GM15510 (cell line): ENCODE data around the gene ALDH1L1.

Experiments
- POLR2A ChIP-seq: IDR thresholded peaks from 3 replicates; pipeline ENCODE4 v1.6.1; 2011; ENCODE audit warnings: borderline replicate concordance; ENCODE audit not compliant: insufficient read length; ENCODE audit errors: extremely low read depth

ALDH1L1 gene

DNA sequence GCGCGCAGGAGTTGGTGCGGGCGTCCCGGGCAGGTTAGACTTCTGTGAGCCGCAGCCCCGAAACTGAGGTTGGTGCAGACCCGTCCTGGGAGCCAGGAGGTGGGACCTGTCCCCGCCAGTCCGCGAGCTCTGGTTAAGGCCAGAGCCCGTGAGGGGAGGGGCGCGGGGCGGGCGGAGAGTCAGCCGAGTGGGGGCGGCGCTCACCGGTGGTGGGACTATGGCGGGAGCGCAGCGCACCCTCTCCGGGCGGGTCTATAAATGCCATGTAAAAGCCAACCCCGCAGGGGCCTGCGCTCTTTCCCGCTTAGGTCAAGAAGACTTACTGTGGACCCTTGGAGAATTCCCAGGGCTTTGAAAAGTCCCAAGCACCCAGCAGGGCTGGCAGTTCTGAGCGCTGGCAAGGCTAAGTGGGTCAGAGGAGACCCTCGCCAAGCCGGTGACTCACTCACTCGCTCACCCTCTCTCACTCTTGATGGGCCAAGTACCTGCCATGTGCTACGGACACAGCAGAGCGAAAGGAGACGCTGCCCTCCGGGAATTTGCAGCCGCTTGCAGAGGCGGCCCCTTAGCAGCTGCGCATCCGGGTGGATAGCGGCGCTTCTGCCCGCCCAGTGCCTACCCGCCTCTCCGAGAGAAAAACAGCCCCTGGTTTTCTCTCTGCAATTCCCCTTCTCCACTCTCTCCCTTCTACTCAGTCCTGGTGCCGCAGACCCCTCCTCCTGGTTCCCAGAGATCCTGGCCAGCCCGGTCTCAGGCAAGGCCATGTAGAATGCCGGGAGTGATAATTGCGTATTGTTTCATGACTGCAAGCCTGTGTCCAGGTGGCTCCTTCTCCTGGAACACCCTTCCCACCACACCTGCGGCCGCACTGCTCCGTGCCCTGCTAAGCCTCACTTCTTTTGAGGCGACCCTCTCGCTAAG lies at the start of gene ALDH1L1:
TSS of gene ALDH1L1 (minus strand) at position 110 of the 921 bp plus-strand sequence. CDS start 19,607 bp downstream, outside the sequence.
- TF ChIP-seq POLR2A, result no peak

GRCh38 chr3:126226374-126226773 lies 46.0 kb upstream of the ALDH1L1 start:
- TF ChIP-seq POLR2A, result no peak

- TF ChIP-seq POLR2A, result no peak
Measured at GRCh38 chr3:126216416-126216815, 36.0 kb upstream of the ALDH1L1 start.

DNA sequence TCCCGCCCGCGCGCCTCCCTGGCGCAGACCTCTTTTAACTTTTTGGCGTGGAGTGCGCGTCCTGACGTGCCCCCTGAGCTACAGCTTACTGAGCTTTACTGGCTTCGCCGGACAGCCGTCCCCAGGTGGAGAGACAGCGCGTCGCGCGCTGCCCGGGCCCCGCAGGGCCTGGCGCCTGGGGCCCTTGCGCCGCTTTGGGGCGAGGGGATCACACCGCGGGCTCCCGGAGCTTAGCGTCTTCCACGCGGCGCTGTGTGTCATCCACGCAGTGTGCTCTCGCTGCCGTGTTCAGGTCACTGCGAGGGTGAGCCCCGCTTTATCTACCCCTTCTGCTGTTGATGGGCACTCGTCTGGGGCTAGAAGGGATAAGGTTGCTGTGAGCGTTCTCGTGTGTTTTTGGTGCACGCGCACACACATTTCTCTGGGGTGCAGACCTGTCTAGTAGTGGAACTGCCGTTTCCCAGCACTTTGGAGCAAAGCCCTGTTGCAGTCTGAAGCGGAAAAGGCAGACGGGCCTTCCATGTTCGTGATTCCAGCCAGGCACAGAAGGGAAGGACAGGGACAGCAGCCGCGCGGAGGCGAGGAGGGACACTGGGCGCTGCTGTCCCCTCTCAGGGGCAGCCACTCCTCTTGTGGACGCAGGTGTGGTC lies 33.1 kb upstream of the ALDH1L1 start:
- TF ChIP-seq POLR2A, result no peak

DNA sequence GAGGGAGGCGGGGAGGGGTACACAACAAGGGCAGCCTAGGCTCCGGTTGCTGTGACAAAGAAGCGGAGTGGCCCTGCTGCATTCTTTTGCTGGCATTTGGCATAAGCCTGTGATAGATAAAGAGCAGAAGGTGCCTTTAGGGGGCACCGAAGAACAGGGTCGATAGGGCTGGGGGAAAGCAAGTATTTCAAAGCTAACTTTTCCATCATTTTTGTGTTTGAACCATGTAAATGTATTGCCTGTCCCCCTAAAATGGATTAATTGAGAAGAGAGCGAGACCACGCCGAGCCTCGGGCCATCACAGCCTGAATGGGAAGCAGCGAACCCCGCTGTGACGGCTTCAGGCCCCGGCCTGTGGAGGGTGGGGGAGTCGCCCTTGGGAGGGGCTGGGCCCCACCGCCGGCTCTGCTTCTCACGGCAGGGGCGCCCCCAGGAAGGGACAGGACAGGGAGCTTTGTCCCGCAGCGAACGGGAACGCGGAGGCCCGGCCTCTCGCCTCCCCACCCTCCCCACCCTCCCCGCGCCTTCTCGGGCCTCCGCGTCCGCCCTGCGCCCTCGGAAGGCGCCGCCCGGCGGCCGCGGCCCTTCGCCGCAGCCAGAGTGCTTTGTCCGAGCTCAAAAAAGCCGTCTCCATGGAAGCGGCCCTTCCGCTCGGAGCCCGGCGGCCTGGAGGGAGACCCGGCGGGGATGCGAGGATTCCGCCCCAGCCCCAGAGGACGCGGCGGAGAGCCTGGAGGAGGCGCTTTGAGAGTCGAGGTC lies 32.4 kb upstream of the ALDH1L1 start:
- TF ChIP-seq POLR2A, result no peak

GRCh38 chr3:126212250-126212619 lies 31.8 kb upstream of the ALDH1L1 start:
- TF ChIP-seq POLR2A, result no peak

DNA sequence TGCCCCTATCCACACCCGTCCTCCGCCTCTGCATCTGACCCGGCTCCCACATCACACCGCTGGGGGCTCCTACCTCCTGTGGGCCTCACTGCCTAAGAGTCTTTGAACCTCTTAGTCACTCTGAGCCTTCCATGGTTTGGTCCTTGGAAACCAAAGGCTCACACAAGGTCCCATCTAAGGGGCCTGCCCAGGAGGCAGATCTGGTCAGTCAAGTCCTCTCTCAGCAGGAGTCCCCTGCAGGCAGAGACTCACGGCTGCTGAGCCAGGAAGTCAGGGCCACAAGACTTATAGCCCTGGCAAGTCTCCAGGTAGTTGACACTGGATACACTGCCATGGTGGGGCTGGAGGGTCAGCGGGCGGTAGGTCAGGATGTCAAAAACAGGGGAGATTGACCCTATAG lies 31.2 kb upstream of the ALDH1L1 start:
- TF ChIP-seq POLR2A, result no peak

GRCh38 chr3:126210606-126211005 lies 30.2 kb upstream of the ALDH1L1 start:
- TF ChIP-seq POLR2A, result no peak

DNA sequence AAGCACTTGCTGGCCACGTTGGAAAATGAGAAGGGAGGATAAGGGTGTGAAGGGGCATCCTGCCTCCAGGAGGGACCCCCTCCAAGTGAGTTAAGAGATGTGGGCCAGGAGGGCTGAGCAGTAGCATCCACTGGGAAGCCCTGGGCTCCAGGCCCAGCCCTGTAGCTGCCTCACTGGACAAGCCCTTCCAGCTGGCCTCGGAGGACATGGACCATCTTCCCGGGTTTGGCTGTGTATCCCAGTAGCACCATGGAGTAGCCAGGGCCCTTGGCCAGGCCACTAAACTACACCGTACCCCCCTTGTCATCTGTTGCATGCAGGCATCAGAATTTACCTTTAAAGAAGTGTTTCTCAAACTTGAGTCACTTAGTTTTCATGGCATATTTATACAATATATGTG lies 29.4 kb upstream of the ALDH1L1 start:
- no peak for TF ChIP-seq POLR2A

GRCh38 chr3:126208606-126209256 lies 28.3 kb upstream of the ALDH1L1 start:
- TF ChIP-seq POLR2A, result no peak

GRCh38 chr3:126208182-126208581 lies 27.8 kb upstream of the ALDH1L1 start:
- TF ChIP-seq POLR2A, result no peak

GRCh38 chr3:126207166-126207565 lies 26.8 kb upstream of the ALDH1L1 start:
- TF ChIP-seq POLR2A, result no peak

DNA sequence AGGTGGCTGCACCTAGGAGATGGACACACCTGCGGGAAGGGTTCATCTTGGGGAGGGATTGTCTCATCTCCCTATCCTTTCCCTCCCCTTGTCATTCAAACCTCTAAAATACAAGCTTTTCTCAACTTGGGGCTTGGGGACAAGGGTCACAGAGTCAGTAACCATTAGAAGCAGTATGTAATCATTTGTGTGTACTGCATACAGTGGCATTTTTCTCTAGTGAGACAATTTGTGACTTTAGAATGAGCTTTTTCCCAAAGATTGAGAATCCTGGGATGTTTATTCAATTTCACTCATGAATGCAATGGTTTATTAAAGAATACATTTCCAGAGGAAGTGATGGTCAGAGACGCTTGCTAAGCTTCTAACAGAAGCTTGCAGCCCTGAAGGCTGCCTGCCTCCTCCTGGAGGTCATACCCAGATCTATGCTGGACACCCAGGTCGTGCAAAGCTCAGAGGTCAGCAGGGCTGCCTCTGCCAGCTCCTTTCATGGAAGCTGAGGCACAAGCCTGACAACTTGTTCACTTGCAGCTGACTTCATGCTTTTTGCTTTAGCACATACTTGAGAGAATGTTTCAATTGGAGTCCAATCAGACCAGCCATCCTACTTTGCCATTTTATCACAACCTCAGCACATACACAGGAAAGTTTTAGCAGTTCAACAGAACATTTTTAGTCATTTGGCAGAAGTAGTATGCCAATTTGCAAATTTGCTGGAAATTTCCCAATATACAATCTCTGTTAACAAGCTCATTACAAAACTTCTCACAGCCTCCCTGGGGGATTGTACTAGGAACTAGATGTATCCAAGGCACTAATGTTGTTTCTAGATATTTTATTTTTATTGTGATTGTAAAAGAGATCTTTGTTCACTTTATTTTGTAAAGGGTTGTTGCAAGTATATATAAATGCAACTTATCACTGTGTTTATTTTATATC lies 25.6 kb upstream of the ALDH1L1 start:
- TF ChIP-seq POLR2A, result no peak

- TF ChIP-seq POLR2A, result no peak
Measured at GRCh38 chr3:126202680-126203079, 22.3 kb upstream of the ALDH1L1 start.

DNA sequence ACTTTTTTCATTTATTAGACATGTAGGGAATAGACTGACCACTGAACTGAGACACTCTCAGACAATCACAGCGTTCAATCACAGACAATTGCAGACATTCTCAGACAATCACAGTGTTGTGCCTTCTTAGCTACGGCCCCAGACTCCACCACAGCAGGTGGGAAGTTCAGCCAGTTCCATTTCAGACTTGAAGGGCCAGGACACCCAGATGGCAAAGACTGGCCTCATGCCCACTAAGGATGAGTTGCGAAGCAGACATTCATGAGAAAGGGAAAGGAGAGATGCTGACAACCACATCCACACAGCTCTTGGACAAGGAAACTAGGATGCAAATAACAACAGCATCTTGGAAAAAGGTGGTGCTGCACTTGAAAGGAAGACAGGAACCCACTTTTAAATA lies 21.9 kb upstream of the ALDH1L1 start:
- no peak for TF ChIP-seq POLR2A

DNA sequence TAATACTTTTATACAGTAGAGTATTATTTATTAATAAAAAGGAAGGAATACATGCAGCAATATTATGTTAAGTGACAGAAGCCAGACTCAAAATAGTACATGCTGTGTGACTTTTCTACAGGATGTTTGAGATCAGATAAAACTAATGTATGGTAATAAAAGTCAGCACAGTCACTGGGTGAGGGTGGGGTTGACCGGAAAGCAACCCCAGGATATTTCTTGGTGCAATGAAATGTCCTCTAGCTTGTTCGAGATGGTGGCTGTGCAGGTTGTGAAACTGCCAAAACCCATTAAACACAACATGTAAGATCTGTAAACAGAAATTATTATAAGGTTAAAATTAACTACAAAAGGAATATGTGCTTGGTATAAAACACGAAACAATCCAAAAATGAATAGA lies 20.8 kb upstream of the ALDH1L1 start:
- no peak for TF ChIP-seq POLR2A
